Uterus (tissue), 4 donors: ENCODE data around the gene KNSTRN. TPM values are rescaled to one million over a fixed set of nuclear protein-coding genes. Genes with fewer than 3 reads are reported as not detected.

ENCODE experiments used
- DNase-seq, 2 donors: peaks; one replicate each; pipeline ENCODE4 v3.0.0-alpha.2; 2019 to 2020
- H3K27ac ChIP-seq, 2 donors: fragments of 200-600 bp; sonication (generic); 1 replicate in 1 of 2; 2 replicates in 1 of 2; pipeline ENCODE4 v1.5.1; 2016 to 2018
- H3K27me3 ChIP-seq, 2 donors: fragments of 200-600 bp; sonication (generic); one replicate each; pipeline ENCODE4 v1.5.1; 2018 to 2019; ENCODE audit warnings: control low read depth in 1 of 2
- H3K36me3 ChIP-seq, 2 donors: fragments of 200-600 bp; sonication (generic); one replicate each; pipeline ENCODE4 v1.5.1; 2019; ENCODE audit warnings: control low read depth in 1 of 2
- H3K4me1 ChIP-seq, 2 donors: fragments of 200-600 bp; sonication (generic); one replicate each; pipeline ENCODE4 v1.5.1; 2018 to 2019; ENCODE audit warnings: control low read depth in 1 of 2
- H3K4me3 ChIP-seq, 2 donors: fragments of 200-600 bp; sonication (generic); 1 replicate in 1 of 2; 2 replicates in 1 of 2; pipeline ENCODE4 v1.5.1; 2018 to 2019; ENCODE audit warnings: mild to moderate bottlenecking in 1 of 2
- H3K9me3 ChIP-seq, 2 donors: fragments of 200-600 bp; sonication (generic); one replicate each; pipeline ENCODE4 v1.5.1; 2019; ENCODE audit warnings: control low read depth in 1 of 2
- CTCF ChIP-seq, 4 experiments: fragments of 200-600 bp in 2 of 4; fragments of 450-650 bp in 2 of 4; sonication (generic) in 2 of 4; IDR thresholded peaks; one replicate each; pipeline ENCODE4 v1.5.1; 2016 to 2019; ENCODE audit warnings: antibody characterized with exemption in 4 of 4, mild to moderate bottlenecking in 2 of 4, moderate library complexity in 1 of 4
- POLR2A ChIP-seq, 2 donors: fragments of 450-650 bp; IDR thresholded peaks; one replicate each; pipeline ENCODE4 v1.6.1; 2016; ENCODE audit warnings: antibody characterized with exemption in 2 of 2, mild to moderate bottlenecking in 1 of 2, moderate library complexity in 1 of 2
- intact Hi-C: fragments of 100-400 bp; cut with DNase I; formaldehyde crosslinking; loops from one replicate; pipeline ENCODE4 v1.15.1; 2023; ENCODE audit warnings: low total_unique reads
- total RNA-seq, 4 donors: library from RNA; depleted of rRNA in 3 of 4; stranded (reverse); fragments of >200 nt in 3 of 4; gene quantifications; one replicate each; pipeline versions ENCODE4 v1.1.0 to v1.2.4, GENCODE V29; 2014 to 2023
- donor health status: DM: yes; HTN: yes; CAD: no.

KNSTRN gene
- total RNA-seq, 4 donors from 2014 or later, result 2.1 to 23.5 (median 9.7) TPM

- no peaks in the 10 kb centered on the region for H3K4me1 ChIP-seq
- no peak for TF ChIP-seq CTCF (IDR thresholded peaks at IDR 0.05)
- no peak for TF ChIP-seq POLR2A (IDR thresholded peaks at IDR 0.05)
- H3K36me3 ChIP-seq, result no peaks in the 10 kb centered on the region
- no peaks in the 10 kb centered on the region for H3K27me3 ChIP-seq
- H3K9me3 ChIP-seq, result no peaks in the 10 kb centered on the region
- no peak overlapping the region for H3K4me3 ChIP-seq
- H3K27ac ChIP-seq, result no peak overlapping the region
- DNase-seq, result no peak
- intact Hi-C loops, result no loop called here
Observed at GRCh38 chr15:40398413-40398873, 15.9 kb downstream of the KNSTRN start.

GRCh38 chr15:40399370-40399769 is 16.8 kb downstream of the KNSTRN start:
- Histone ChIP-seq H3K27ac (no peak overlapping the region), H3K9me3 (no peaks in the 10 kb centered on the region), H3K4me1 (no peaks in the 10 kb centered on the region), H3K27me3 (no peaks in the 10 kb centered on the region), H3K4me3 (no peak overlapping the region), H3K36me3 (no peaks in the 10 kb centered on the region)
- intact Hi-C loops, result no loop called here
- DNase-seq, result no peak
- TF ChIP-seq CTCF (IDR thresholded peaks at IDR 0.05), result no peak
- TF ChIP-seq POLR2A (IDR thresholded peaks at IDR 0.05), result no peak

- peak; percentile 63 to 68 for TF ChIP-seq POLR2A (IDR thresholded peaks at IDR 0.05)
- peak in 1 of 4 experiments; percentile 12 for TF ChIP-seq CTCF (IDR thresholded peaks at IDR 0.05)
- H3K36me3 ChIP-seq, result no peaks in the 10 kb centered on the region
- peak; percentile 92 to 94 for DNase-seq
- no peaks in the 10 kb centered on the region for H3K27me3 ChIP-seq
- intact Hi-C loops, result no loop called here
- H3K27ac ChIP-seq, result peak within 1 kb of the TSS; percentile 68 to 87
- H3K9me3 ChIP-seq, result no peaks in the 10 kb centered on the region
- no peaks in the 10 kb centered on the region for H3K4me1 ChIP-seq
- peak within 1 kb of the TSS; percentile 60 to 76 for H3K4me3 ChIP-seq
Observed at GRCh38 chr15:40405501-40406381, 23.2 kb downstream of the KNSTRN start, which contains the start of gene IVD. Gene IVD (plus strand): TSS chr15:40405795. CDS start chr15:40405828, 33 bp downstream.

- intact Hi-C loops, result no loop called here
- no peak for DNase-seq
- Histone ChIP-seq H3K27ac (no peak overlapping the region), H3K4me3 (no peak overlapping the region), H3K27me3 (no peaks in the 10 kb centered on the region), H3K9me3 (no peaks in the 10 kb centered on the region), H3K4me1 (no peaks in the 10 kb centered on the region), H3K36me3 (no peaks in the 10 kb centered on the region)
- TF ChIP-seq CTCF (IDR thresholded peaks at IDR 0.05), result no peak
- TF ChIP-seq POLR2A (IDR thresholded peaks at IDR 0.05), result no peak
Observed at GRCh38 chr15:40407330-40407990, 24.9 kb downstream of the KNSTRN start.

GRCh38 chr15:40409366-40409765 is 26.8 kb downstream of the KNSTRN start:
- Histone ChIP-seq H3K9me3 (no peaks in the 10 kb centered on the region), H3K27me3 (no peaks in the 10 kb centered on the region), H3K27ac (no peak overlapping the region), H3K36me3 (no peaks in the 10 kb centered on the region), H3K4me3 (no peak overlapping the region), H3K4me1 (no peaks in the 10 kb centered on the region)
- no peak for DNase-seq
- intact Hi-C loops, result no loop called here
- no peak for TF ChIP-seq POLR2A (IDR thresholded peaks at IDR 0.05)
- no peak for TF ChIP-seq CTCF (IDR thresholded peaks at IDR 0.05)
